Mesenteric fat pad (tissue), 1 donor: ENCODE measurements around the gene GATA5. TPM values are rescaled to one million over a fixed set of nuclear protein-coding genes. Genes with fewer than 3 reads are reported as not detected.

ENCODE experiments used
- DNase-seq: peaks from one replicate; pipeline ENCODE4 v3.0.0-alpha.2; 2020; ENCODE audit warnings: low spot score
- long read RNA-seq: library from polyadenylated mRNA; unstranded; transcript quantifications from one replicate; pipeline ENCODE4 v2.0.0, GENCODE V29; 2020
- total RNA-seq: library from RNA; stranded (reverse); fragmentation: NEBNext Ultra II Directional; extraction: Animal tissue kit (Norgen Biotek cat#: 25700); gene quantifications from one replicate; pipeline ENCODE4 v1.2.1, GENCODE V29; 2021
- donor health status: DM: yes; HTN: yes; CAD: no.

GATA5 gene, protein sequence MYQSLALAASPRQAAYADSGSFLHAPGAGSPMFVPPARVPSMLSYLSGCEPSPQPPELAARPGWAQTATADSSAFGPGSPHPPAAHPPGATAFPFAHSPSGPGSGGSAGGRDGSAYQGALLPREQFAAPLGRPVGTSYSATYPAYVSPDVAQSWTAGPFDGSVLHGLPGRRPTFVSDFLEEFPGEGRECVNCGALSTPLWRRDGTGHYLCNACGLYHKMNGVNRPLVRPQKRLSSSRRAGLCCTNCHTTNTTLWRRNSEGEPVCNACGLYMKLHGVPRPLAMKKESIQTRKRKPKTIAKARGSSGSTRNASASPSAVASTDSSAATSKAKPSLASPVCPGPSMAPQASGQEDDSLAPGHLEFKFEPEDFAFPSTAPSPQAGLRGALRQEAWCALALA
- total RNA-seq = 0.19 TPM
- long read RNA-seq = 0 reads

DNA sequence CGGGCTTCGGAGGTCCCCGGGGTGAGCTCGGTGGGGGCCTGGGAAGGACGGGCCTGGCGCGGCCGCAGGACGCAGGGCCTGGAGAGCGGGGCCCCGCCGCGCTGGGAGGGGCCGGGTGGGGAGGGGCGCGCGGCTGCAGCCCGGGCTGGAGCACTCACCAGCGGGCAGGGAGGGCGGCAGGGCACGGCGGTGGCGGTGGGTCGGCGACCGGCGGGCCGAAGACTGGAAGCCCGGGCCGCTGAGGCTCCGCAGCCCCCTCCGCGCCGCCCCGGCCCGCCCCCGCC lies at the start of gene GATA5:
Gene GATA5 (minus strand): TSS at position 224 of the 284 bp plus-strand sequence. CDS start 474 bp downstream, outside the sequence.
- no peak for DNase-seq

DNA sequence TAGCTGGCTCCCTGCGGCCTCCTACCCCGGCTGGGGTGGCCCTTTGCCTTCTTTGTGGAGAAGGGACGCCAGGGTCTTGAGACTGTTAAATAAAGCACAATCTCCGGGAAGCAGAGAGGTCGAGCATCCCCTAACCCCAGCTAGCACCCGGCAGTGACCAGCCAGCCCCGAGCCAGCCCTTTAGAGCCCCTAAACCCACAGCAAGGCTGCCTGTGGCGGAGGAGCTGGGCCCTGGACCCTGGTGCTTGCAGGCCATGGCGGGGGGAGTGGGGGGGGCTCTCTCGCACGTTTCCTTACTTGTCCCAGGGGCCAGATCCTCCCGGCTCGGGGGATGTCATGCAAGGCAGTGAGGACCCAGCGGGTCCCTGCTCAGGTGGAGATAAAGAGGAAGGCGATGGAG lies 49.2 kb upstream of the GATA5 start:
- no peak for DNase-seq

DNA sequence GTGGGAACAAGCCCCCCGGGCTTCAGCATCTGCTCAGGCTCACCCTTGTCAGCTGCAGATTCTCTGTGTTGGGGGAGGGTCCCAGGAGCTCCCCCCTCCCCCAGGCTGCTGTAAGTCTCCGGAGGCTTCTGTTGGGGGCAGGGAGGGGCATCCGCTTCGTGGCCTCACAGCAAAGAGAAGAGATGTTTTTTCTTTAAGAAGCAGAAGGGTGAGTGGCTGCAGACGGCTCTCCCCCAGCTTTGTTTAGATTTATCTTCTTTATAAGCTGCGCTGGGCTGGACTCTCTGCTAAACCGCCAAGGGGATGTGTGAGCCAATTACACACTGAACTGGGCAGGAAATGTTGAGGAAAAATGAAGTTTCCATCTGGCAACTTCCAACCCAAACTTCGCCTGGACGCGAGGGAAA lies 48.7 kb upstream of the GATA5 start:
- DNase-seq = no peak

DNA sequence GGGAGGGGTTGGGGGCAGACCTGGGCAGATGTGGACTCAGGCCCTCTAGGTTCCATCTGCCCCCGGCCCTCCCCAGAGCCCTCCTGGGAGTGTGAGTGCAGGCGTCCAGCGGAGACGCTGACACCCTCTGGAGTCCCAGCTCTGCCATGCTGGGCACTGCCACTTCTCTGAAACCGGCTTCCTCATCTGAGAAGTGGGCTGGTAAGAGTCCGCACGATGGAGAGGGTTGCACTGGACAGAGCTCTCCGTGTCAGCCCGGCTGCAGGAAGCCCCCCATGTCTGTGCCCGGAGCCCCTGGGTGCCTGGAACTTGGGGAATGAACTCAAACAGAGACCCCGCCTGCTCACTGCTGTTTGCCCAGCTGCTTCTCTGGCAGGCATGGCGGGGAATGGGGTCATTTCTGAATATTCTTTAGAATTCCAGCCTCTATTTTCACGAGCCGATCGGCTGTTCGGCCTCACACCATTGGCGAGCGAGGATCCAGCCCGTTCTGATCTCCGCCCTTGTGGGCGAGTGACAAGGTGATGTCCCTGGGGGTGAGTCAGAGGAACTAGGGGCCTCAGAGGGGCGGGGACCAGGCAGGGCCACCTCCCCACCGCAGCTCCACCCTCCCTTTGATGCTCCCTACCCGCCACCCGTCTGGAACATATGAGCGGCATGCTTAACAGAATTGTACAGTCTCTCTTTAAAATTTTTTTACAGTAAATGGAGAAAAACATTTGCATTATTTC lies 47.8 kb upstream of the GATA5 start:
- DNase-seq = no peak

DNA sequence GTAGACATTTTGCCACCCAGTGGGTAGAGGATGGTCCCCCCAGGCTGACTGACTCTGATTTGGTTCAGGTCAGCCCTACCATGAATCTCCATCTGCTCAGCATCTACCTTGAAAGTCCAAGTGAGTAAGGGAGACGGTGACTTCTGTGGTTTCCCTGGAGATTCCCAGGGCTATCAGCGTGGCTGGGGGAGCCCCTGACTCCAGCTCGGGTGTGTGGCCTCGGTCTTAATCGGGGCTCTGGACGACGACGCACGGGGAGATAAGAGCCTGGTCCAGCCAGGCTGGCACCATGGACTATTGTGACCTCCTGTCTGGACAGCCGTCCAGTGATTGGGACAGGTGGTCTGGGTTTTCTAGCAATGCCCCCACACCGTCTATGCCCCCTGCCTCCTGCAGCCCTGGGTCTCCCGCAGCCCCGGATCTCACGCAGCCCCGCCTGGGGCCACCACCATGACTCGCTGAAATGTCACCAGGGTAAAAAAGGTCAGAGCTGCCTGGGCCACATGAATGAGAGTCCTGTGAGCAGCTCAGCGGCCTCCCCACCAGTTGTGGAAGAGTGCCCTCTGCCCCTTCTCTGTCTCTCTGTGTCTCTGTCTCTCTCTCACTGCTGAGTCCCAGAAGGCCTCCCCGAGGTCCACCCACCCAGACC lies 47.1 kb upstream of the GATA5 start:
- DNase-seq = no peak

DNA sequence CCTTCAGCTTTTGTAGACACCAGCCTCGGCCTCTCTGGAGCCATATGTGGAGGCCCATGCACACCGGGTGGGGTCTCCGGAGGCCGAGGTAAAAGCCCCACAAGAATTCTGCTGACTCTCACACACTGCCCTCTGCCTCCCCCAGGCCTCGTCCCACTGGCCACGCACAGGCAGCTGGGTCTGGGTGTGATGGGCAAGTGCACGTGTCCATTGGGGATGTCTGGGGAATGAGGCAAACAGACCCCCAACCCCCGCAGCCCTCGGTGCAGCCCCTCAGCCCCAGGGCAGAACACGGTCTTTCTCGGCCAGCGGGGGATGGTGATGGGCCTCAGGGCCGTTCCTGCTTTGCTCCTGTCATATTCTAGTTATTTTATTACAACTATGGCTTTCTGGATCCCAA lies 44.0 kb upstream of the GATA5 start:
- DNase-seq = no peak

DNA sequence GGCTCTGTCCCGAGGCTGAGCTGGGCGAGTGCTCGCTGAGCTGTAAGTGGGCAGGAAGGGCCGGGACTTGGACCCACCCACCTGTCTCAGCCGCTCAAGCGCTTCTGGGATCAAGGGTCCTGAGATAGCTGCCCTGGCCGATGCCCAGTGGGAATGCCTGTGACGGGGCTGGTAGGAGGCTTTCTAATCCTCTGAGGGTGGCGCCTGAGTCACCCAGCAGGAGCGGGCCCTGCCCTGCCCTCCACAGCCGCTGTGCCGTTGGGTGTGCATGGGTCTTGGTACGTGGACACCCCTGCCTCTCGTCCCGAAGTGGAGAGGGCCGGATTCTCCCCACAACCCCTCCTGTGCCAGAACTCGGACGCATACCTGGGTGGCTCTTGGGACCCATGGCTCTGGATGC lies 43.1 kb upstream of the GATA5 start:
- DNase-seq = no peak

DNA sequence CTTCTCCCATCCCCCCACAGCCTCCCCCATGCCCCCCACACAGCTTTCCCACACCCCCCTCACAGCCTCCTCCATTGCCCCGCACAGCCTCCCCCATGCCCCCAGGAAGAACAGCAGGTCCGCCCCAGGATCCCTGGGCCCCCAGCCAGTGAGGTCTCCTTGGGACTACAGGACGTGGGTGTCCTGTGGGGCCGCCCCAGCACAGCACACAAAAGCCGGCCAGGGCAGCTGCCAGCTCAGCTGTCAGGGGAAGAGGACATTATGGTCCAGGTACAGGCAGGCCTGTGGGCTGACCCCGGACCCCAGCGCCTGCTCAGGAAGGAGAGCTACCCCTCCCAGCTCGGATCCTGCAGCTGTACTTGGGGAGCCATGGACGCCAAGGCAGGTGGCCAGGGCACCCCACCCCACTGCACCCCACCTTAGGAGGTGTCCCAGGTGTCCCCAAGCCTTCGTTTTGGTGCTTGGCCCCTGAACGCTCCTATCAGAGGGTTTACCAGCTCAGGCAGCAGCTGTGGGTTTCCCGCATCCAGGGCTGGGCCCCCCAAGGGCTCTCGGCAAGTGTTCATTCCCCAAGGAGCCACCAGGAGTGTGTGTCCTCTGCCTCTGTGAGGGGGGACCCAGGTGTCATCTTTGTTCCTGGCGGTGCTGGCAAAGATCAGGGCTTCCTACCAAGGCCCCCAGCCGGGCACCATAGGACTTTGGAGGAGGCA lies 42.3 kb upstream of the GATA5 start:
- no peak for DNase-seq

DNA sequence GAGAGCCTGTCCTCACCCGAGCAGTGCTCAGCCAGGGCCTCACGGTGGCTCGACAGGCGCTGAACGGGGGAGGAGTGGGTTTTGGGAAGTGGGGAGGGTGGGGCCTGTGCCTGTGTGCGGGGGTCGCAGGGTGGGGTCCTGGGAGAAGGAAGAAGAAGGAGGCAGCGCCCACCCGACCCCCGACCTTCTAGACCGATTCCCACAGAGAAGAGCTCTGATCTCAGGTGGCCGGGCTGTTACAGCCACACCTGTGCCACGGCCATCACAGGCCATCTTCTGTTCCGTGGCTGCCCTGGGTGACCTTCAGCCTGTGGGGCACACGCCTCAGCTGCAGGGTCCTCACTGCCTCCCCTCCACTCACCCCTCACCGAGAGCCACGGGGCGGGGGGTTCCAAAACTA lies 41.4 kb upstream of the GATA5 start:
- DNase-seq = no peak

DNA sequence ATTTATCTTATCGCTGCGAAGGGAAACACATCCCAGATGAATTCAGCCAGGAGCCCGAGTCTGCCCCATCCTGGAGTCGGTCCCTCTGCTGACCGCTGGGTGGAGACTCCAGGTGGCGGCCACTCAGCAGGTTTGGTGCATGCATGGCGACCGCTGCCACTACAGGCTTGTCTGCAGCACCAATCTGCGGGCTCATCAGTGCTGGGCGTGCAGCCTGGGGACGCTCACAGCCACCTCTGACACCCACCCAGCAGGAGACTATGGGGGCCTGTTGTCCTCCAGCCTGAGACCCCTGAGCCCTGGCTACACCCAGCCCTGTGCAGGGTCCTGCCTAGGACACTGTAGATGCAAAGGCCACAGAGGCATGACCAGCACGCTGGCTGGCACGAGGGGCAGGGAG lies 40.5 kb upstream of the GATA5 start:
- DNase-seq = no peak

DNA sequence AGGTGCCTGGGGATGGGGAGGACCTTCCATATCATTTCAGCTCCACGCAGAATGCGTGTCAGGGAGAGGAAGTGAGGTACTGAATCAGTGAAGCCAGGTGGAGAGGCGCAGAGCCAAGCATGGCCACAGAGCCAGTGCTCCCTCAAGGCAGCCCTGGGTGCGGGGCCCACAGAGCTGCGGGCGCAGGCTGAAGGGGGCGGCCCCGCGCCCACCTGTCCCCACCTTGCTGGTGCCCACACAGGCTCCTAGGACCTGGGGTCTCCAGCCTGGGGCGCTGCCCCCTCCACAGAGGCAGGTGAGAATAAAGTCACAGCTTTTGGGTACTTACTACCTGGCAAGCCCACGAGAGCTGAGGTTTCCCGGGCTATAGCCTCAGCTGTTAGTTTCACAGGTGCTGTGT lies 40.0 kb upstream of the GATA5 start:
- DNase-seq = no peak

DNA sequence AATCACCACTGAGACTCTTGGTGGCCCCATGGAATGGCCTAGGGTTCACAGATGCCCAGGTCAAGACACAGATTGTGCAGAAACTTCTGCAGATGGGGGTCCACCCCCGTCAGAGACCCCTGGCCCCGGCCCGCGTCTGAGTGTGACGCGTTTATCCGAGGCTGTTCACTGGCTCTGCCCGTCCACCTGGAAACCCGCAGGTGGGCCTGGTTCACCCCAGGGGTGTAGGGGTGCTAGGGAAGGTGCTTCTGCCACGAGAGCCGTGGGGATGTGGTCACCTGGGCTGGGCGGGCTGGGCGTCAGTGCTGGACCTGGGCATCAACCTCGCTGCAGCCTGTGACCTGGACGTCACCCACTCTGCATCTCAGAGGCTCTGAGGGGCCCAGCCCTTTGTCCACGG lies 39.5 kb upstream of the GATA5 start:
- DNase-seq = no peak

DNA sequence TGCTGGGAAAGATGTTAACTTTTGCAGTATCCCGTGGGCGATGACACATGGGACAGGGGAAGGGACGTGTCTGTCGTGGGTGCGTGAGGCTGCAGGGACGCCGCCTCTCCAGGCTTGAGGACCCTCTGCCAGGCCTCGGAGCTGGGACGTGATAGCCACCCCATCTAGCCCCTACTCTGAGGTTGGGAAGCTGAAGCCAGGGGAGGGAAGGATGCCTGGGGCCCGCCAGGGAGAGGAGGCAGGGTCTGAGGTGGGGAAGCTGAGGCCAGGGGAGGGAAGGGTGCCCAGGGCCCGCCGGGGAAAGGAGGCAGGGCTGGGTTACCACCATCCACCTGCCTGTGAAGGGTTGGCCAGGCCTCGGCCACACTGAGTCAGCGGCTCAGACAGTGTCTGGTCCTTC lies 38.2 kb upstream of the GATA5 start:
- no peak for DNase-seq

DNA sequence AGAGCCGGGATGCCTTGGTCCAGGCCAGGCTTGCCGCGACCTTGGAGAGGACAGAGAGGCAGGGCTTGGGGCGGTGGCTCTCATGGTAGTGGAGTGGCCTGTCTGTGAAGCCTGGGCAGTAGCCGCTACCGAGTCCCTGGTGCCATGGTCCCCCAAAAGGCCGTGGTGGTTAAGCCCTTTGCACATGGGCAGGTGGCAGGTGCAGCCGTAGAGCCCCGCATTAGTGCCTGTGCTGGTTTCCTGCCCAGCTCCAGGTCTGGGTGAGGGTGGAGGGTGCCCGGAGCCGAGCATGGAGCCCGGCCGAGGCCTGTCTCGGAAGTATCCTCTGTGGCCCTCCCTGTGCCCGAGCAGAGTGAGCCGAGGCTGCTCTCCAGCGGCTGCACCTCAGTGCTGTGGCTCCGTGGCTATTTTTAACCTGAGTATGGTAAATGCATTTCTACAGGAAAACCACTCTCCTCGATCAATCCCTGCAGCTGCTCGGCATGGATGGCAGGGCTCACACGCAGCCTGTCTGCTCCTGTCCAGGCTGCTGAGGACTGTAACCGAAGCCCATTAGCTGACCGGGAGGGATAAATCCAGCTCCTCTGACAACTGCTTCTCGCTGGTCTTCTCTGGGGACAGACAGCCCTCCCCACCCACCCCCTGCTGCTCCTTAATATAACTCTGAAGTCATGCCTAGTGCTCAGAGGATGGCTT lies 36.3 kb upstream of the GATA5 start:
- DNase-seq = no peak

DNA sequence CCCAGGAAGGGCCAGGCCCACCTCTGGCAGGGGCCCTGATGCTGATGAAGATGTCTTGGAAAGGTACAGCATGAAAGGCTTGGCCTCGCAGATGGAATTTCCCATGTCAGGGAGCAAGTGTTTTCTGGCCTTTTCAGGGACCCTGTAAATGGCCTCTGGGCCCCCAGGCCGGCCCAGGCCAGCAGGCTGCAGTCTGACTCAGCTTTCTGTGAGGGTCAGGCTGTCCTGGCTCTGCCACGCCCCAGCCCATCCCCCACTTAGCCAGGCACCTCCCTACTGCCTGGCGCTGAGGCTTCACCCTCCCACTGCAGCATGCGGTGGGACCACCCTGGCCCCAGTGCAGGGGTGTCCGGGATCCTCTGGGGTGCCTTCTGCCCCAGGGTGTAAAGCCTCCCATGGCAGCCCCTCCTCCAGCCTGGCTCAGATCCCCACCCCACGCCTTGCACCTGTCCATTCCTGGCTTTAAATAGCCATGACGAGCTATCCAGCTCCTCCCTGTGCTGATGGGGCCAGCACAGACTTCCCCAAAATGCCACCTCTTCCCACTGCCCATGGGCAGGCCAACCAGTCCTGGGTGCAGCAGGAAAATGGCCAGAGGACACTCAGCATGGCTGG lies 35.6 kb upstream of the GATA5 start:
- no peak for DNase-seq

DNA sequence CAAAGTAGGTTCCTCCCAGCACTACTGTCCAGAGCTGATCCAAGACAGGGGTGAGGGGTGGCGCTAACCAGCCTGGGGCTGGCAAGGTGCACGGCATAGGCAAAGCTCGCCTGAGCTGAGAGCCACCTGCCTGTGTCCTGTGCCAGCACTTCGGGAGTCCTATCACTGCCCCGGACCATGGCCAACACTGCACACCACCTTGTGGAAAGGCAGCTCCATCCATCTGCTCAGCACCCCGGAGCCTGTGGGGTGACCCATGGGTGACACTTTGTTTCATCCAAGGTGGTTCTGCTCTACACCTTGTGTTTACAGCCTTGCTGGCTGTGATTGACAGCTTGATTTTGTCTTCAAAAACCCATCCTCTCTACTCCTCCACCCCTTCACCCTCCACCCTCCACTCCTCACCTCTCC lies 32.9 kb upstream of the GATA5 start:
- DNase-seq = no peak

DNA sequence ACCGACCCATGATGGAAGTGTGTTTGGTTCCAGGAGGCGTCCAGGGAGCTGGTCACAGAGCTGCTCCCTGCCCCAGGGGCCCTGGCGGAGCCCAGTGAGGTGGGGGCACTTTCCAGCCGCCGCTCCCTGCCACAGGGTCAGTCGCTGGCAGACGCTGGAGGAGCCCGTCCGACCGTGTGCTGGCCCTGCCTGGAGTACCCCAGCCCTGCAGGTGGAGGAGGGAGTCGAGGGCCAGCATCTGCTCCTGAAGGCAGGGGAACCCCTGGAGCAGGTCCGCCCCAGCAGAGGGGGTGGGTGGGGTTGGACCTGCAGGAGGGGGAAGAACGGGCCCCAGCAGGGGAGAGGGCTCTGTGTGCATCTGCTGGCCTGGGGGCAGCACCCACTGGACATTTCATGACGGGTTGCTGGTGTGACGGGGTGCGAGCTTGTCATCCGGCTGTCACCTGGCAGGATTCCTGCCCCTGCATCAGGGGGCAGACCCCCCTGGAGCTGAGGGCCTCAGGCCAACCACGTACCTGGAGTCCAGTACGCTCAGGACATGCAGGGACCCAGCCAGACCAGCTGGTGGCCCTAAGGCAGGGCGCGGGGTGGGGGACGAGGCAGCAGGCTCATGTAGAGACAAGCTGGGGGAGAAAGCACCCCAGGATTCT lies 32.3 kb upstream of the GATA5 start:
- DNase-seq = no peak

DNA sequence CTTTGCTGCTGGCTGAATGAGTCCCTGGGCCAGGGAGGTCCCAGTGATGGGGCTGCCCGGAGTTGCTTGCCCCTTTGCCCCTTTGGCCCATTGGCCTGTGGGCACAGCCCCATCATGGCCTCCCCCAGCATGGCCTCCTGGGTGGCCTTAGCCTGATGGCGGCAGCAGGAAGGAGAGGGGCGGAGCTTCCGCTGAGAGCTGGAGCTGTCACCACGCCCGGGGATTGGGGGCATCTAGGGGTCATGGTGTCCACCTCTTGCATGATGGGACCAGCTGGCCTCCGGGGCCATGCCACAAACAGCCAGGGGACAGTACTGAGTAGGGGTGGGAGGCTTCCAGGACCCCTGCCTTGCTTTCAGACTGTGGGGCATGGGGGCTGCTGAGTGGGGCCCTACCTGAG lies 31.5 kb upstream of the GATA5 start:
- DNase-seq = no peak

DNA sequence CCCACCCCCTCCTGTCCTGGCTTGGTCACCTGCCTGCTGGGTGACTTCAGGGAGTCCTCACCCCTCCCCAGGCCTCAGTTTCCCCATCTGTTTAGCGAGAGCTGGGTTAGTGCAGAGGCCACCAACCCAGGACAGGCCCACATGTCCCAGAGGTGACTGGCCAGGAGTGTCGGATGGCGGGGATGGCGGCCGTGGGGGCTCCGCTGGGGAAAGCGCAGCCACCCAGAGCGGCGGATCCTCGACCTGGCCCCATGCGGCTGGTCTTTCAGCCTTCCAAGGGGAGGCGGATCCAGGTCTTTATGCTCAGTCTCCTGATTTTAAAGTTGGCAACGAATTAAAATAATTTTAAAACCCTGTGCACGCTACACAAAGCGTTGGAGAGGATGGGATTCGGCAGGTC lies 31.0 kb upstream of the GATA5 start:
- DNase-seq = no peak

DNA sequence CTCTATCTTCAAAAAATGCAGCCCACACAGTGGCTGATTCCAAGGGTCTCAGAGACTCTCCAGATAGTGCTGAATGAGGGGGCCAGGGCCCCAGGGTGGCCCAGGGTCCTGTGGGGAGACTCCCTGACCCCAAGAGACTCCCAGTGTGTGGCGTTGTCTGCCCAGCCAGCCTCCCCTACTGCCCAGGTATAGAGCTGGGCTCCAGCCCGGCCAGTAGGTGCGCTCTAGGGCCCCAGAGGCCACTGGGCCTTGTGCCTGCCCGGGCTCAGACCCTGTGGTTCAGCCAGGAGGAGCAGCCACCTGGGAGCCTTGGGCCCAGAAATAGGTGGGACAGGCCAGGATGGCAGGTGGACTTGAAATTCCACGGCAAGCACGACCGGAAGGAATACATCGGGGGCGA lies 30.3 kb upstream of the GATA5 start:
- DNase-seq = no peak
